Loucy (cell line): Measurements from ENCODE around the gene LRRN4CL.

Experiments used
- EZH2phosphoT487 ChIP-seq: fragments of 200-600 bp; IDR thresholded peaks from 2 replicates; pipeline ENCODE4 v1.6.1; 2018; ENCODE audit warnings: antibody characterized with exemption, mild to moderate bottlenecking, moderate library complexity, borderline replicate concordance
- TF ChIP-seq, protein P1 (sequence below): fragments of 200-600 bp; sonication (generic); conservative IDR thresholded peaks from 2 replicates; pipeline ENCODE4 v1.5.1; 2014; ENCODE audit warnings: mild to moderate bottlenecking, antibody characterized with exemption, low read length

GRCh38 chr11:62656796-62657429 lies 32.4 kb downstream of the LRRN4CL start:
- TF ChIP-seq, protein P1, sequence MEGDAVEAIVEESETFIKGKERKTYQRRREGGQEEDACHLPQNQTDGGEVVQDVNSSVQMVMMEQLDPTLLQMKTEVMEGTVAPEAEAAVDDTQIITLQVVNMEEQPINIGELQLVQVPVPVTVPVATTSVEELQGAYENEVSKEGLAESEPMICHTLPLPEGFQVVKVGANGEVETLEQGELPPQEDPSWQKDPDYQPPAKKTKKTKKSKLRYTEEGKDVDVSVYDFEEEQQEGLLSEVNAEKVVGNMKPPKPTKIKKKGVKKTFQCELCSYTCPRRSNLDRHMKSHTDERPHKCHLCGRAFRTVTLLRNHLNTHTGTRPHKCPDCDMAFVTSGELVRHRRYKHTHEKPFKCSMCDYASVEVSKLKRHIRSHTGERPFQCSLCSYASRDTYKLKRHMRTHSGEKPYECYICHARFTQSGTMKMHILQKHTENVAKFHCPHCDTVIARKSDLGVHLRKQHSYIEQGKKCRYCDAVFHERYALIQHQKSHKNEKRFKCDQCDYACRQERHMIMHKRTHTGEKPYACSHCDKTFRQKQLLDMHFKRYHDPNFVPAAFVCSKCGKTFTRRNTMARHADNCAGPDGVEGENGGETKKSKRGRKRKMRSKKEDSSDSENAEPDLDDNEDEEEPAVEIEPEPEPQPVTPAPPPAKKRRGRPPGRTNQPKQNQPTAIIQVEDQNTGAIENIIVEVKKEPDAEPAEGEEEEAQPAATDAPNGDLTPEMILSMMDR: no peak
- TF ChIP-seq EZH2phosphoT487: no peak
